Left colon (tissue), 2 donors: ENCODE measurements around the gene HEBP1. TPM values are rescaled to one million over a fixed set of nuclear protein-coding genes. Genes with fewer than 3 reads are reported as not detected.
A peak's percentile ranks its signal among the peaks of the same experiment; 100 is the strongest.

ENCODE experiments used
- ATAC-seq: fragments of 200-7000 bp; cut with Tn5 transposase; one replicate; pipeline ENCODE4 v1.9.1; 2020; ENCODE audit warnings: mild to moderate bottlenecking, moderate library complexity
- DNase-seq, 2 donors: peaks; one replicate each; pipeline ENCODE4 v3.0.0-alpha.2; 2020
- intact Hi-C, 2 donors: fragments of 100-400 bp; cut with DNase I in 1 of 2; cut with micrococcal nuclease in 1 of 2; formaldehyde crosslinking; loops; one replicate each; pipeline versions ENCODE4 v1.11.2 to v1.14.0; 2022; cut with DNase I, micrococcal nuclease
- total RNA-seq, 2 donors: library from RNA; stranded (reverse); fragmentation: NEBNext Ultra II Directional; extraction: Animal tissue kit (Norgen Biotek cat#: 25700); gene quantifications; one replicate each; pipeline ENCODE4 v1.2.1, GENCODE V29; 2021
- donor health status: DM: no; HTN: no; CAD: no.
- donor health status: DM: yes; HTN: yes; CAD: no.

HEBP1 gene
- total RNA-seq, 2 donors from 2014 or later: 26.0 to 62.9 TPM

- DNase-seq (no peak), ATAC-seq (no peak)
- intact Hi-C loops: no loop called here
Measured at GRCh38 chr12:13027032-13027431, 27.0 kb upstream of the HEBP1 start.

DNA sequence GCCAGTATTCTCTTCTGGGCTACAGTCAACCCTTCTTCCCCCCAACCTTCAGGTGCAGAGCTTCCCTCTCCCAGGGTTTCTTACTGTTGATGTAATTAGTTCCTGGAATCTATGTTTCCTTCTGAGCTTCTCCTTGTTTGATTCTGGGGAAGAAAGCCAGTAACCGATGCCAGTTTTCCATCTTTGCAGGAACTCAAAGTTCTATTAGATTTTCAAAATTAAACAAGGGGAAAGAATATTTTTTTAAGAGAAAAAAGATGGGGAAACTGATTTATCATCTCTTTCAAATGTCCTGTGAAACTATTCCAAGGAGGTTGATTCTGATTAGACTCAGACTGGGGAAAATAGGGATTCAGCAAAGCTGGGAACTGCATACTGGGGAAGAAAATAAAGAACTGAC, 26.2 kb upstream of the HEBP1 start:
- DNase-seq: no peak
- intact Hi-C loops: no loop called here
- no peak for ATAC-seq

DNA sequence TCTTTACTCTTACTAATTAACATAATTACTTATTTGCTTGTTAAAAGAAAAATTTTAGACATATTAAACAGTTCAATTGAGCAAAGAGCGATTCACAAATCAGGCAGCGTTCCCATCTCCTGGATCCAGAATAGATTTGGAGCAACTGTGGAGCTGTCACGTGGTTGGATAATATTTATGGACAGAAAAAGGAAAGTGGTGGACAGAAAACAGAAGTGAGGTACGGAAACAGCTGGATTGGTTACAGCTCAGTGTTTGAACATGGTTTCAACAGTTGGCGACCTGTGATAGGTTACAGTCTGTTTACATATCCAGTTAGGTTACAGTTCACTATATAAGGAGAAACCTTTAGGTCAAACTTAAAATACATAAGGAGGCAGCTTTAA, 24.5 kb upstream of the HEBP1 start:
- intact Hi-C loops: no loop called here
- ATAC-seq (no peak), DNase-seq (no peak)

- intact Hi-C loops: no loop called here
- DNase-seq: no peak
- no peak for ATAC-seq
Measured at GRCh38 chr12:13023811-13024530, 23.9 kb upstream of the HEBP1 start.

GRCh38 chr12:13022851-13023271, 22.8 kb upstream of the HEBP1 start:
- DNase-seq (no peak), ATAC-seq (no peak)
- intact Hi-C loops: no loop called here

- DNase-seq: no peak
- intact Hi-C loops: no loop called here
- ATAC-seq: no peak
Measured at GRCh38 chr12:13011098-13011497, 11.0 kb upstream of the HEBP1 start.

DNA sequence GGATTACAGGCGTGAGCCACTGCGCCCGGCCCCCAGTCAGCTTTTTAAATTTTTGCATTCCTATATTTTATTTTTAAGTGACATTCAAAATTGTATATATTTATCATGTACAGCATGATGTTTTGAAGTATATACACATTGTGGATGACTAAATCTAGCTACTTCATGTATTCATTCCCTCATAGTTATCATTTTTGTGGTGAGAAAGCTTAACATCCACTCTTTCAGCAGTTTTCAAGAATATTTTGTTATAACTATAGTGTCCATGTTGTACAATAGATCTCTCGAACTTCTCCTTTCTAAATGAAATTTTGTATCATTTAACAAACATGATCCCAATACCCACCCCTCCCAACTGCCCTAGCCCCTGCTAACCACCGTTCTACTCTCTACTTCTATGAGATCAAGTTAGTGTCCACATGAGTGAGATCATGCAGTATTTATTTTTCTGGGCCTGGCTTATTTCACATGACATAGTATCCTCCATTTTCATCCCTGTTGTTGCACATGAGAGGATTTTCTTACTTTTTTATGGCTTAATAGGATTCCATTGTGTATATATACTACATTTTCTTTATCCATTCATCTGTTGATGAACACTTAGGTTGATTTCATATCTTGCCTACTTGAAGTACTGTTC, 8.8 kb upstream of the HEBP1 start:
- ATAC-seq (no peak), DNase-seq (no peak)
- intact Hi-C loops: no loop called here

DNA sequence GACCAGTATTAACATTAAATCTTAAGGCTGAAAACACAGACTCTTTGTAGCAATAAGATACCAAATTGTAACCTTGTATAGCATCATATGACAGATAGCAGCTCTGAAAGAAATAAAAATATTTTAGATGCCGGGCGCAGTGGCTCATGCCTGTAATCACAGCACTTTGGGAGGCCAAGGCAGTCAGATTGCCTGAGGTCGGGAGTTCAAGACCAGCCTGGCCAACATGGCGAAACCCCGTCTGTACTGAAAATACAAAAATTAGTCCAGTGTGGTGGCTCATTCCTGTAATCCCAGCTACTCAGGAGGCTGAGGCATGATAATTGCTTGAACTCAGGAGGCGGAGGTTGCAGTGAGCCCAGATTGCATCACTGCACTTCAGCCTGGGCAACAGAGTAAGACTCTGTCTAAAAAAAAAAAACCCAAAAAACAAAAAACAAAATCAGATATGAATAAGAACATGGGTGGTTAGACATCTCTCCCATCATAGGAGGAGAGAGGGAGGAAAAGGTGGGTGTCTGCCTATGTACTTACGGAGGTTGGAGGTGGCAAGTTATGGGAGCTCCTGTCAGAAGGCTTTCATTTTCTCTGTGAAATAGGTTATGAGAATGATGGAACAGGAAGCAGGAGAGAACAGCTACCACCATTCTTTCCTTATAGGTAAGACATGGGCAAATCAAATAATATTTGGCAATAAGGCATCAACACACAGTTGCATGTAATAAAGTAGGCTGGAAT, 7.6 kb upstream of the HEBP1 start:
- no peak for DNase-seq
- no peak for ATAC-seq
- intact Hi-C loops: no loop called here

GRCh38 chr12:13005649-13006048, 5.6 kb upstream of the HEBP1 start:
- ATAC-seq (no peak), DNase-seq (no peak)
- intact Hi-C loops: no loop called here

- intact Hi-C loops: no loop called here
- DNase-seq (no peak), ATAC-seq (no peak)
Measured at GRCh38 chr12:13004986-13005385, 4.9 kb upstream of the HEBP1 start.

DNA sequence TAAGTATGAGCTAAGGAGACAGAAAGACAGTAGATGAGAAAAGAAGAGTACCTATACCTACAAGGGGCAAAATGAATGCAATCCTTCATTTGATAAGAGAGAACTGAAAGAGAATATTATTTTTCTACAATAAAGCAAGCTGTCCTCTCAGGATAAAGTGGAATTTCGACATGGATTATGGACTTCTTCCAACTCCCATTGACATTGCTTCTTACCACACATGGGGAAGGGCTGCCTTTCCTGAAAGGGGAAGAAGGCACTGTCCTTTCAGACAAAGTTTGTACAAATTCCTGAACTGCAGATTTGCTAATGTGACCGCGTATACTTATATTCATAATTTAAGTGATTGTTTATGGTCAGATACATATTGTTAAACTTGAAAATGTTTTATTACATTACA, 4.3 kb upstream of the HEBP1 start:
- DNase-seq: no peak
- no peak for ATAC-seq
- intact Hi-C loops: no loop called here

- intact Hi-C loops: no loop called here
- ATAC-seq: no peak
- no peak for DNase-seq
Measured at GRCh38 chr12:13002301-13003097, 2.4 kb upstream of the HEBP1 start.

DNA sequence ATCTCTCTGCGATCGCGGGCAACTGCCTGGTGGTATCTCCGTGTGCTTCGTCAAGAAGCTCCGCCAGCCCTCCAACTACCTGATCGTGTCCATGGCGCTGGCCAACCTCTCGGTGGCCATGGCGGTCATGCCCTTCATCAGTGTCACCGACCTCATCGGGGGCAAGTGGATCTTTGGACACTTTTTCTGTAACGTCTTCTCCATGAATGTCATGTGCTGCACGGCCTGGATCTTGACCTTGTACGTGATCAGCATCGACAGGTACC, 1.6 kb upstream of the HEBP1 start:
- no peak for ATAC-seq
- intact Hi-C loops: no loop called here
- DNase-seq: no peak

DNA sequence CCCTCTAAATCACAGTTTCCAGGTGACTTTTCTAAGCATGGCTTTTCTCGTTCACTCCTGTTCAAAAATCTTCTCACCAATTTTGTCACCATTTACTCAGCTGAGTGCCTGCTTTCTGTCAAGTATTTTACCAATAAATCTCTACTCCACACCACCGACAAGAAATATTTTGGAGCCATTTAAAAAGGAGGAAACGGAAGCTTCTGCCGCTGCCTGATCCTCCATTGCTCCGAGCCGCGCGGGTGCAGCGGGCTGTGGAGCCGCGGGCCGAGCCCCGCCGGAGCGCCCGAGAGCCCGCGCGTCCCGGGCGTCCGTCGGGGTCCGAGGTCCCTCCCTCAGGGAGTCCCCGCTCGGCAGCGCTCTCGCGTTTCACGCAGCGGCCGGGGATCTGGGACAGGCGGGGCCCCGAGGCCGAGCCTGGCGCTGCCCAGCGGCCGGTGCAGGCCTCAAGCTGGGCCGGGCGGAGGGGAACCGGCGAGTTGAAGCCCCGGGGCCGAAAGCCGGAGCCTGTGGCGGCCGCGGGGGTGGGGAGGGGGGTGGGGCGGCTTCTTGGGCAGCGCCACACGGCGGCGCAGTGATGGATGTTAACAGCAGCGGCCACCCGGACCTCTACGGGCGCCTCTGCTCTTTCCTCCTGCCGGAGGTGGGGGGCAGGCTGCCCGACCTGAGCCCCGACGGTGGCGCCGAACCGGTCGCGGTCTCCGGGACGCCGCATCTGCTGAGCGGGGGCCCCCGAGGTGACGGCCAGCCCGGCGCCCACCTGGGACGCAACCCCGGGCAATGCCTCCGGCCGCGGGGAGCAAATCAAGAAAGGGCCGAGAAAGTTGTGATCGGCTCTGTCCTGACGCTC, 1.1 kb upstream of the HEBP1 start:
- DNase-seq (peak; percentile 46 to 71), ATAC-seq (peak; percentile 33)
- intact Hi-C loops: no loop called here

GRCh38 chr12:13000616-13000924, 505 bp upstream of the HEBP1 start:
- DNase-seq (no peak), ATAC-seq (peak; percentile 28)
- intact Hi-C loops: no loop called here

GRCh38 chr12:12999271-12999958, 650 bp downstream of the HEBP1 start:
- intact Hi-C loops: no loop called here
- peak in 1 of 2 donors; percentile 64 for DNase-seq
- ATAC-seq: peak; percentile 39

DNA sequence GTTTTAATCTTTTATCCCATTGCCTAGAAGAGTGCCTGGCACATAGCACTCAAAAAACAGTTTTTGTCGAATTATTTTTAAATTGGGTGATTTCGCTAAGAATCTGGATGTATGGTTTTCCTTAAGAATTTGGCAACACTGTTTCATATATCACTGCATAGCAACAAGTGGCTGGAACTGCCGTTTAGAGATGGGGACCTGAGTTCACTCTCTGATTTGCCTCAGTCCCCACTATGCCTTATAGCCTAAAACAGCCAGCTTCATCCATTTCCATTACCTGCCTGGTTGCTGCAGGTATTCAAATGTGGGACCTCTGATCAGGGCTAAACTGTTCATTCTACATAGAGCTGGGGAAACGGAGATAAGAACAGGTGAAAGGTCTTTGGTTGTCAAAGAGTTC, 1.8 kb downstream of the HEBP1 start:
- intact Hi-C loops: no loop called here
- ATAC-seq: no peak
- no peak for DNase-seq

- DNase-seq (no peak), ATAC-seq (no peak)
- intact Hi-C loops: no loop called here
Measured at GRCh38 chr12:12997734-12998133, 2.3 kb downstream of the HEBP1 start.
